Choroid plexus epithelial cell (primary cell): ENCODE results near the gene TOR1A.

Experiments used
- DNase-seq: peaks from one replicate; pipeline ENCODE4 v3.0.0-alpha.2; 2010; ENCODE audit warnings: low read depth
- H3K4me3 ChIP-seq: 2 replicates; pipeline ENCODE4 v1.5.1; 2011; ENCODE audit warnings: low read depth, mild to moderate bottlenecking, control low read depth, low read length, moderate library complexity
- CTCF ChIP-seq: conservative IDR thresholded peaks from 2 replicates; pipeline ENCODE4 v1.5.1; 2011; ENCODE audit warnings: low read depth, mild to moderate bottlenecking, control low read depth, inconsistent platforms, low read length, moderate library complexity

The TOR1A gene

GRCh38 chr9:129832982-129833381 is 9.0 kb upstream of the TOR1A start:
- H3K4me3 ChIP-seq = no peak overlapping the region
- TF ChIP-seq CTCF = no peak
- DNase-seq = no peak

- no peak for DNase-seq
- H3K4me3 ChIP-seq = no peak overlapping the region
- no peak for TF ChIP-seq CTCF
Measured at GRCh38 chr9:129828969-129829368, 5.0 kb upstream of the TOR1A start.

- no peak for DNase-seq
- TF ChIP-seq CTCF = no peak
- H3K4me3 ChIP-seq = no peak overlapping the region
Measured at GRCh38 chr9:129828051-129828450, 4.1 kb upstream of the TOR1A start.

- no peak for DNase-seq
- H3K4me3 ChIP-seq = no peak overlapping the region
- no peak for TF ChIP-seq CTCF
Measured at GRCh38 chr9:129826759-129827158, 2.8 kb upstream of the TOR1A start.

GRCh38 chr9:129826344-129826743 is 2.4 kb upstream of the TOR1A start:
- H3K4me3 ChIP-seq = no peak overlapping the region
- DNase-seq = no peak
- TF ChIP-seq CTCF = no peak

- no peak for TF ChIP-seq CTCF
- no peak for DNase-seq
- peak overlapping the region; percentile 95 for H3K4me3 ChIP-seq
Measured at GRCh38 chr9:129823542-129823934, 398 bp downstream of the TOR1A start.

GRCh38 chr9:129822898-129823541 is 916 bp downstream of the TOR1A start:
- peak overlapping the region; percentile 95 for H3K4me3 ChIP-seq
- TF ChIP-seq CTCF = no peak
- peak; percentile 63 for DNase-seq
